ENCODE results near the gene PDLIM3.
"Not testable (repeated sequence)": the region's sequence is repeated elsewhere in the genome, so short reads cannot be mapped to it uniquely, and the experiment has no call there.

The PDLIM3 gene, protein sequence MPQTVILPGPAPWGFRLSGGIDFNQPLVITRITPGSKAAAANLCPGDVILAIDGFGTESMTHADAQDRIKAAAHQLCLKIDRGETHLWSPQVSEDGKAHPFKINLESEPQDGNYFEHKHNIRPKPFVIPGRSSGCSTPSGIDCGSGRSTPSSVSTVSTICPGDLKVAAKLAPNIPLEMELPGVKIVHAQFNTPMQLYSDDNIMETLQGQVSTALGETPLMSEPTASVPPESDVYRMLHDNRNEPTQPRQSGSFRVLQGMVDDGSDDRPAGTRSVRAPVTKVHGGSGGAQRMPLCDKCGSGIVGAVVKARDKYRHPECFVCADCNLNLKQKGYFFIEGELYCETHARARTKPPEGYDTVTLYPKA

DNA sequence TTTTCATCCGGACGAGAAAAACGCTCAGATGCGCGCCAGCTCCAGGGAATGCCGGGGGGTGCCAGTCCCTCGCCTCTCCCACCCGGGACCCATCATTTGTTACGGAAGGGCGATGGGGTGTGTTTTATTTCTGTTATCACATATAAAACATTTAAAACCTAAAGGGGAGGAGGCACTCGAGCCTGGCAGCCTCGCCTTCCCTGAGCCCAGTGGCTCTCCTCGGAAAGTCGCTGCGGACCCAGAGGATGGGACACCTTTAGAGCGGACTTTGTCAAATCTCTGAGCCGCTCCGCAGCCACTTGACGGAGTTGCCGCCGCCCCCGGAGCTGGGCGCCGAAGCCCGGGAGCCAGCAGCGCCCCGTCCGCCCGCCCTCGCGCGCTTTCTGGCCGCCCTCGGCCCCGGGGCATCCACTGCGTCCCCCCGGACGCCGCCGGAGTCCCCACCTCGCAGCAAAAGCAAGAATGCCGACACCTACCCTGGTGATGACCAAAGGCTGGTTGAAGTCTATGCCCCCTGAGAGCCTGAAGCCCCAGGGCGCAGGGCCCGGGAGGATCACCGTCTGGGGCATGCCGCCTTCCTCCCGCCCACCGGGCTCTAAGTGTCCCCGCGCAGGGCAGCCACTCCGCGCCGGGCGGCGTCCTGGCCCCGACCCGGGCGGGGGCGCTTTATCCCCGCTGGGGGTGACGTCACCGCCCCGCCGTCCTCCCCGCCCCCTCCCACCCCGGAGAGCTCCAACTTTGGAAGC lies at the start of gene PDLIM3:
PDLIM3 (minus strand) TSS at position 642 of the 746 bp plus-strand sequence; CDS start at position 569, 73 bp downstream.
- ATAC-seq = no peak

DNA sequence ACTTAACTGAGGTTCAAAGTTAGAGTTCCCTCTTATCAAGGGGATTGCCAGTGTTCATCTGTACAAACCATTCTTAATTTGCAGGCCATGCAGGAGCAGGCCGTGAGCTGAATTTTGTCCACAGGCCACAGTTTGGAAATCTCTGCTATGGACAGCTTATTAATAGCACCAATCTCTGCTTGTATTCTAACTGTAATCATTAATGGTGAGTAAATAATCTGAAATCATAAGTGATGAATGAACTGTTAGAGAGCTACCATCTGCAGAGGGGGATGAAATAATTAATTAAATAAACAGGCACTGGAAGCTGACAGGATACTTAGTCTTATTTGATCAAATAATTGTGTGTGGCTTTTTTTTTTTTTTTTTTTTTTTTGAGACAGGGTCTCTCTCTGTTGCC lies 48.5 kb upstream of the PDLIM3 start:
- no peak for ATAC-seq

DNA sequence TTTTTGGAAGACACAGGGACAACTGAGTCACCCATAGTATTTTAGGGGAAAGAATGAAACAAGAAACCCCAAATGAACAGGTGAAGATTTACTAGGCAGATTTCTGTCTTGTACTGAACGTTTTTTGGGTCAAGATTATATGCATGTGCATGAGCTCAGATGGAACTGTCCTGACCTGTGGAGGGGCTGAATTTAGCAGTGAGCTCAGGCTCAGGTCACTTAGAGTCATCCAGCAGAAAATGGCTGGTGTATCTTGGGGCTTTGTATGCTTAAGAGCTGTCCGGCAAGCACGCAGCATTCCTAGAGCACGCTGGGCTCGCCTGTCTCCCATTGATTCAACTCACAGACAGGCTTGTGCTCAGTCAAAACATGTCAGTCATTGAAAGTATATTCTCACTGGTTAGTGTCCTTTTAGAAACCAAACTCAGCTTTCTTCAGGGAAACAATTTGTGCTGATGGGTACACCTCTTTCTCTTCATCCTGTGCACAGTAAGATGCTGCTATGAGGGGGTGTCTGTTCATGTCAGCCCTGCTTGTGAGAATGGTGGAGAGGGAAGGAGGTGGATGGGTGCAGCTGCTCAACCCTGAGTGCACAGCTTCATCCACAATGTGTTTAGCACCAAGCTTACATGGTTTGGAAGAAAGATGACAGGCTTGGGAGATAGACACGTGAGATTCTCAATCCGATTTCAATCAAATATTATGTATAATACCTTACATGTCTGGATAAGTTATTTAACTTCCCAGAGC lies 47.5 kb upstream of the PDLIM3 start:
- ATAC-seq = no peak

DNA sequence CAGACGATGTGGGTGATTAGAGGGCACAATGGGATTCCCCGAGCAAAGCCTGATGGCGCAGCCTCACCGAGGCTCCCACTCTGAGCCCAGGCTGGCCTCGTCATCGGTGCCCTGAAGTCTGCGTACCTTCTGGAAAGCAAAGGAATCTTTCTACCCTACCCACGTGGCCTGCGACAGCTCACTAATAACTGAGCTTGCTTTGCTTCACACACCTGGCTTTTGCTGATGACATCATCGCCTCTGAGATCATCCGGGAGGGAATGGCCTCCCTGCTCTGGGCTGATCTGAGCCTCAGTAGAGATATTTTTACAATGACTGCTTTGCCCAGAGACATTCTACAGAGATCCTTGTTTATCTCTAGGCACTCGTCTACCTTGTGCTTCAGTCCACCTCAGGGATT lies 45.4 kb upstream of the PDLIM3 start:
- ATAC-seq = no peak

DNA sequence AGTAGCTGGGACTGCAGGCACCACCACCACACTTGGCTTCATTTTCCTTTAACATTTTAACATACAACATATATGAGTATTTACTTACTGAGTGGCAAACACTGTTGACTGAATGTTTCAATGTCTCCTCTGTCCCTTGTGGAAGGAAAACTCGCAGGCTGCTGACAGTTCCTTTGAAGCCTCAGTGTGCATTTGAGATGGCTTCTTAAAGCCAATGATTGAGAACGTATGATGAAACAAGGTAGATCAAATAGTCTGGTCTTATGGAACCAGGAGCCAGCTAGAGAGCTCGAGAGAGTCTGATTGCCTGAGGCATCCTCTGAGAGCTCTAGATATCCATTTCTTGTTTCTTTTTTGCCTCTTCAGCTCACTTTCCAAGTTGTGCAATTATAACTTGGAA lies 43.0 kb upstream of the PDLIM3 start:
- no peak for ATAC-seq

DNA sequence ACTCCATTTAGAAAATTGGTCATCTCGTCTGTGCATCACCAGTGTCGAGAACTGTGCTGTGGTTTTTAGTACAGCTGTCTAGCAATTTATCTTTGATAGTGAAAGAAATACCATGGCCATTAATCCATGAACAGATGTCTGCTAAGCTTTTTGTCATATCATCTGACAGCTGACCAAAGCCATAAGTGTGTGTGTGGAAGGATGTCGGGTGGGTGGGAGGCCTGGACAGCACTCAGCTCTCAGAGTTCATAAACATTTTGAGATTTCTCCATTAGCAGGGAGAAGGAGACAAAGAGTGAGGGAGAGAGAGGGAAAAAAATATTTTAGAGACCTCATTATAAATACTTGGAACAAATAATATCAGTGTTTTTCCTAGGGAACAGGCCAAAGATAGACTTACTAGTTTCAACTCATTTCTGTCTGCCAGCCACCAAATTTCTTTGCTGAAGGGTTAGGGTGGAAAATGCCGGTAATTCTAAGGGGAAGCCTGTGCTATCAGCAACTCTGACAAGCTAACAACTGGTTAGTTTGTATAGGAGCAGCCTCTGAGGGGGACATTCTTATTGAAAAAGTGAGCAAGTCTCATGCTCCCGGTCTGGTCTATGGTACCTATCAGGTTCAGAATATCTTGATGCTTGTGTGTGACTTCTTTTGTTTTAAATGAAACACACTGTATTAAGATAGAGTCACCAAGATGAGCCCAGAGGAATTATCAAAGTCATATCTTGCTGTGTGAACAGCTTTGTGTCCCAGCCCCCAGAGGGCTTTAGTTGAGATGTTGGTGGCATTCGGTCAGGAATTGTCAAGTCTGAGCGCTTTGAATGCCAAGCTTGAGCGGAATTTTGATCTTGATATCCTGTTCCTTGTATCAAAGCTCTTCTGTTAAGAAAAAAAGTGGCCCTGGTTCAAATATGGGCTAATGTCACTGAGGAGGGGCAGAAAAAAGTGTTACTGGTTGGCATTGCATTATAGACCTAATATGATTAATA lies 41.9 kb upstream of the PDLIM3 start:
- ATAC-seq = no peak

DNA sequence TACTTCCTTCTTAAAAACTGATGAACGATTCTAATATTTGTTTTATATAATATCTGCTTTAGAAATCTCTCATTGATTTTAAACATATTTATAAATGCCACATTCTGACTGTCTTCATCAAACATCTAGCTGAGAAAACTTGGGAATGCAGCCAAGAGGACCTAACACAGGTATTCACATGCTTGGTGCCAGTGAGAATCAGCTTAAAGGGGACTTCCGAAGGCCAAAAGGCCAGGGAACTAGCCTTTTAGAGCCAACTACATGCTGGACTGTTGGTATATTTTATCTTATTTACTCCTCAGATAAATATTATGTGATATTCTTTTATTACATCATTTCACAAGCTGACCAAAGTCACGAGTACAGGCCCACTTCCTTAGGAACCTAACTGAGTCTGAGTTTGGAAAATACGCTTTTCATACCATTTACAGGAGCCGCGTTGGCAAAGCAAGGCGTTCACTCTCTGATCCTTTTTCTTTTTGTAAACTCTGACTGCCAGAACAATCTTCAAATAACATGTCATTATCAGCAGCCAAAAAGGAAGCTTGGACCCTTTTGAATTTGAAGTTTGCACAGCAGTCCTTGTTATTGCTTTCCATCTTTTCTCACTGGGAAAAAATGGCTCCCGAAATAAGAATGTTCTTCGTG lies 41.1 kb upstream of the PDLIM3 start:
- ATAC-seq = no peak

DNA sequence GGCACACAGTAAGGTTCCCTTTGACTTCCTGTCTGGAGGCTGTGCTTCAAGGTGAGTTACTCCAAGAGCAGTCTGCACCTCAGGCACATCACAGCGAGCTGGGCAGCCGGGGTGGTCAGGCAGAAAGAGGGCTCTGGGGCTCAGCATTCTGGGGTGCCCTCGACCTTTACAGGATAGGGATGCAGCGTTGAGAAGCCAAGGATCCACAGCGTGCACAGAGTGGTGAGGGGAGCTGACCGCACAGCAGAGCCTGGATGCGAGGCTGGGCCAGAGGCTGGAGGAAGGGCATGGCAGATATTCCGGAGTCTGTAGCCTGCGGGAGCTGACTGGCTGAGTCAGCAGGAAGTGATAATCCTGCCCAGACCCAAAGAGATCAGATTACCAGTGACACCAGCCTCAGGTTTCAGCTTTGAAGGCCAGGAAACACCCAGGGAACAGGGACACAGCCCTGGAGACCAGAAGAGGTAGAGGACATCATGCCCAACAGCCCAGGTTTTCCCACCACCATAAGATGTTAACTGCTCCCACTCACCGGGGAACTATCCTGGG lies 38.4 kb upstream of the PDLIM3 start:
- no peak for ATAC-seq

DNA sequence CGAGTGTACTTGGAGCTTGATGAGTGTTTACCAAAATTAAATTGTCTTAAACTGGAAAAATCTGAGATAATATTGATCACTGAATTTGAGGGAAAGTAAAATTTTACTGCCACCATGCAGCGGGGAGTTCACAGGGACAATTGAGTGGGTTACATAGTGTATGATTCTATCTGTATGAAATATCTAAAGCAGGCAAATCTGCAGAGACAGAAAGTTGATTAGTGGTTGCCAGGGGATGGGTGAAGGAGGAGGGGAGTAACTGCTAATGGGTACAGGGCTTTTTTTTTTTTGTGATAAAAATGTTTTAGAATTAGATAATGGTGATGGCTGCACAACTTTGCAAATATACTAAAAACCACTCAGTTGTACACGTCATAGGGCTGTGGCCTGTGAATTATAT lies 35.4 kb upstream of the PDLIM3 start:
- ATAC-seq = no peak

DNA sequence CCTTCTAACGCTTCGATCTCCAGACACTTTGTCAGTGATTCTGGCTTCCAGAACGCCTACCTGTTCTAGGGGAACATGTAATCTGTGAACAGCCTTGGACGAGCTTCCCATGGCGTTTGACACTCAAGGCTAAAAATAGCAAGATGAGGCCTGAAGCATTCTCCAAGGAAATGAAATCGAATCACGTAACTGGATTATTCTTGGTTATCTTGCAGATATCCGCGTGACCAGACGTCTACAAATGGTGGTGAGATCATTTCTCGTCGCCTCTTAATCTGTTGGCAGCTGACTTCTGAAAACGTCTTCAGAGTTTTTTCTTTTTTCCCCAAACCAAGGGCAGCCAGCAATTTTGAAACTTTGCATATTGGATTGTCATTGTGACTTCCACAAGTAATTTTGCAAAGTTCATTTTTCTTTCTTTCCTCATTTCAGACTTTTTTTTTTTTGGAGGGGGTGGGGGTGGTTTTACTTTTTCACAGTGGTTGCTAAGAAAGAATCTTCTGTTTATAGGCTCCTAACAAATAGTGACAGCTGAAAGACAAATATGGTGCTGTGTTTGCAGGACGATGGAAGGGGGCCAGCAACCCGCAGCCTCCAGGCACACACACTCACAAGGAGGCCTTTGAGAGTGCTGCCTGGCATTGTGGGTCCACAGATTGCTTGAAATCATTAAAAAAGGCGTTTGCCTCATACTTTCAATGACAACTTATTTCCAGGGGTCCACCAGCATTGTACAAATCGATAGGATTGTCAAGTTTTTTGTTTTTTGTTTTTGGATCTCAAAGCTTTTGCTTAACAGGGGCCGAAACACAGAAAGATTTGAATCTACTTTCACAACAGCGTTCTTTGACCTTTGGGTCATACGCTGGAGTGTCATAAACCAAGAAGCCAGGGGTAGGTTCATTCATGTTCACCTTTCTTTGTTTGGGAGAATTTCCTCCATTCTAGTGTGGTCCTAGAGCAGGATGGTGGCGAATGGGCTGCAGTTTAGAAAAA lies 32.4 kb upstream of the PDLIM3 start:
- ATAC-seq = no peak

DNA sequence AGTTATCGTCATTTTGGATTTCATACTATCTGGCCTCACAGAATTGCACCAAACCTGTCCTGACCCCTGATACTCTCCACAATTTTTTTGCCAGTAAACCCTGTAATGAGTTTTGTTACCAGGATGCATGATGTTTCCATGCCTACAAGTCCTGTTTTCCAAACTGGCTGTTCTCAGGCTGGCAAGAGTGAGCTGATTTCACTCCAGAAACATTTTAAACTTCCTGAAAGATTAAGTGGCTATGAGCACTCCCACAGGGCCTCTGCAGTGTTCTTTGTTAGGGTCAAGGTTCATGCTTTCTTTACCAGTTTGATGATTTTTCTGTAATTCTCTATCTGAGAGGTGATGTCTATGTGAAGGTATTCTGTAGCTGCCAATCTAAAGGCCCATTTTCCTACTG lies 31.7 kb upstream of the PDLIM3 start:
- no peak for ATAC-seq

DNA sequence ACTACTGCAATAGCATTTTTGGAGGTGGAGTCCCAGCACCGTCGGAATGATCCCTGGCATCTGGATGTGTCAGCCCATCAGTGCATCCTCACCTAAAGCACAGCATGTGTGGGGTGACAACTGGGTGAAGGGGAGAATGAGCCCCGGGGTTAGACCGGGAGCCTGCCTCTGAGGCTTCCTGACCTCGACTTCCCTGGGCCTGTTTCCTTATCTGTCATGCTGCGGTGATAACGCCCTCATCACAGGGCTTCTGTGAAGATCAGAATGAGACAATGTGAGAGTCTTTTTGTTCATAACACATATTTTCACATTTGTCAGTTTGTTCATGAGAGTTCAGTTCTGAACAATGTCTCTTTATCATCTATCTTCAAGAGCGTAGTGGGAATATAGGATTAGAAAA lies 31.1 kb upstream of the PDLIM3 start:
- ATAC-seq = no peak

DNA sequence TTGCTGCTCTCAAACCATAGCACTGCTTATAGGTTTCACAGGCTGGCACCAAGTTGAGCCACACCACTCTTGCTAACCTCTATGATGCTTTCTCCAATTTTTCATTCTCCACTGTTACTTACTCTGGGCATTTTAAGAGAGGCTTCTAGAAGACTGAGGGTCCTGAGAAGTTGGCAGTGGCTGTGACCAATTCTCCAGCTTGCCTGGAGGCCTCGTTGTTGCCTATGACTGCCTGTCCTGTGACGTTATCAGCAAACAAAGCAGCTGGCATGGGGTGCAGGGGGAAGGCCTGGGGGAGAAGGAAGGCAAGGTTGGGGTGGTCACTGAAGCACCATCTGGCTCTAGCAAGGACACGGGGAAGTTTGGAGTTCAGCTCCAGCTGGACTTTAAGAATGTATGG lies 30.4 kb upstream of the PDLIM3 start:
- ATAC-seq = no peak

DNA sequence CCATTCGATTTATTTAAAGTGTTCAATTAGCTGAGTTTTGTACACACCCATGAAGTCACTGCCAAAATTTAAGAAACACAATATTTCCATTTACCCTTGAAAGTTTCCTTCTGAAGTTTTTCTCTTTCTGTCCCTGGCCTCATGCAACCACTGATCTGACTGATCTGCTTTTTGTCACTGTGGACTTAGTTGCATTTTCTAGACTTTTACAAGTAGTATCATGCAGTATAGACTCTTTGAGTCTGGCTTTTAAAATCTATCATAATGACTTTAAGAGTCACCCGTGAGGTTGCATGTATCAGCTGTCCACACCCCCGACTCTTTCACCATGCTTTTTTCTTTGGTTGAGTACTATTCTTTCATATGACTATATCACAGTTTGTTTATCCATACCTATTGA lies 29.0 kb upstream of the PDLIM3 start:
- ATAC-seq = no peak

DNA sequence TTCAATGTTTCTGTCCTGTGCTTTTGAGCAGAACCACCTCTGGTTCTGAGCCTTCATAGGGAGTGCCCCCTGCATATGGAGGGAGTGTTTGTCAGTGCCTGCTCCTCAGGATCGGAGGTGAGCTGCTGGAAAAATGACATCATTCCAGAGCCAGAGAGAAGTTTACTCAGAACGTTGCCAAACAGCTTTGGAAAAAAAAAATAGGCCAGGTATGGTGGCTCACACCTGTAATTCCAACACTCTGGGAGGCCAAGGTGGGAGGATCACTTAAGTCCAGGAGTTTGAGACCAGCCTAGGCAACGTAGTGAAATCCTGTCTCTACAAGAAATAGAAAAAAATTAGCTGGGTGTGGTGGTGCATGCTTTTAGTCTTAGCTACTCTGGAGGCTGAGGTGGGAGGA lies 27.2 kb upstream of the PDLIM3 start:
- ATAC-seq = no peak

DNA sequence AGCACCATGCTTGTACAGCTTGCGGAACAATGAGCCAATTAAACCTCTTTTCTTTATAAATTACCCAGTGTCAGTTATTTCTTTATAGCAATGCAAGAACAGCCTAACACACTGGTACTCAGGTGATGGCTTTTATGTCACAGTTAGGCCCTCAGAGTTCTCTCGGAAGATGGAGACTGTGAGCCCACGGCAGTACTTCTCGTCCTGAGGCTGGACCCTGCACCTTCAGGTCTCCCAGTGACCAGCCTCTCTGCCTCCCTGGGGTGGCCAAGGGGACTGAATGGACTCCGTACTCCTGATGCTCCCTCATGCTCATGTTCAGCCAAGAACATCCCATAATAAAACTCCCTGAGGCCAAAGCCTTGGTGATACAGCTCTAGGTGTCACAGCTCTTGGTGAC lies 25.0 kb upstream of the PDLIM3 start:
- ATAC-seq = no peak

DNA sequence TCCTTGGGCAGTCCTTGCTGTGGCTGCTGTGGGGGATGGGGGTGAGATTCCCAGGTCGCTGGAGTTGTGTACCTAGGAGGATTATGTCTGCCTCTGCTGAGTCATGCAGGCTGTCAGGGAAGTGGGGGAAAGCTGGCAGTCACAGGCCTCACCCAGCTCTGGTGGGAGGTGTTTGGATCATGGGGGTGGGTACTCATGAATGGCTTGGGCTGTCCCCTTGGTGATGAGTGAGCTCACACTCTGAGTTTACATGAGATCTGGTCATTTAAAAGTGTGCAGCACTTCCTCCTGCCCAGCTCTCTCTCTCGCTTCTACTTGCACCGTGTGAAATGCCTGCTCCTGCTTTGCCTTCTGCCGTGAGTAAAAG lies 24.6 kb upstream of the PDLIM3 start:
- no peak for ATAC-seq

DNA sequence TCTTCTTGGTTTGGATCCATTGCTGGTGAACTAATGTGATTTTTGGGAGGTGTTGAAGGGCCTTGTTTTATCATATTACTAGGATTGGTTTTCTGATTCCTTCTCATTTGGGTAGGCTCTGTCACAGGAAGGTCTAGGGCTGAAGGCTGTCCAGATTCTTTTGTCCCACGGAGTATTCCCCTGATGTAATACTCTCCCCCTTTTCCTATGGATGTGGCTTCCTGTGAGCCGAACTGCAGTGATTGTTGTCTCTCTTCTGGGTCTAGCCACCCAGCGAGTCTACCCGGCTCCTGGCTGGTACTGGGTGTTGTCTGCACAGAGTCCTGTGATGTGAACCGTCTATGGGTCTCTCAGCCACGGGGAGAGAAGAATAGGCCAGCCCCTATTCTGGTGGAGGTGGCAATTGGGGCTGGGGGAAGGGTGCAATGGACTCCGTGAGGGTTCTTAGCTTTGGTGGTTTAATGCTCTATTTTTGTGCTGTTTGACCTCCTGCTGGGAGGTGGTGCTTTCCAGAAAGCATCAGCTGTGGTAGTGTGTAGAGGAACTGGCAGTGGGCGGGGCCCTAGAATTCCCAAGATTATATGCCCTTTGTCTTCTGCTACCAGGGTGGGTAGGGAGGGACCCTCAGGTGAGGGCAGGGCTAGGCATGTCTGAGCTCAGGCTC lies 24.1 kb upstream of the PDLIM3 start:
- not testable (repeated sequence) for ATAC-seq

DNA sequence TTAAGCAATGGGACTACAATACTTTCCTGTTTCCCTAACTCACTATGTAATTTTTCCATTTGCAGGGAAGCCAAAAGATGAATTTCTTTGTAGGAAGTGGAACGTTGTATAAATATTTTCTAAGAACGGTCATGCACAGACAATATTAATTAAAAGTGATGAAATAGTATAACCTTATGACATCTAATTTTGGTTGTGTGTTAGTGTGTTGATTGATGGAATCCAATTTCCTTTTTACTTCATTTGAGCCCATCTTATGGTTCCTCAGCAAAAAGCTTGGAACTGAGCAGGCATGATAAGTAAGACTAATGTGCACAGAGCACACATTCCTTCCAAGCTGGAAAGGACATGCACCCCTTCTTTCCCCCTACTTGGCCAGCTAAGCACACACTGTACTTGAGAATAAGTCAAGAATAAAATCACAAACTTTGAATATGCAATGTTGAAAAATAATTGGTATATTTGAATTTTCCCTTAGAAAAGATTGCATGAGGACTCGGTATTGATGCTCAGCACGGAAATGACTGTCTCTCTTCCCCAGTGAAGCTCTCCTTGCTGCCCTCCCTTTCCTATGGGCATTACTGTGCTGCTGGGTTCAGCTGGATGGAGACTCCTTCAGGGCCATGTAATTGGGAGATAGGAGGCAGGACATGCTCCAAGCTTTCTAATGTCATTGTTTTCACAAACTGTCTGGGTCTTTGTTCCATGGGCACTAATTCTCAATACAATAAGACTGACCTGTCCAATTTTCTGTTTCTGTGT lies 19.2 kb upstream of the PDLIM3 start:
- ATAC-seq = no peak

Data from activated CD4-positive, CD25-positive, alpha-beta regulatory T cell treated with anti-CD3 and anti-CD28 coated beads, Interleukin-2, amount 50 U/mL, for 24 hours (primary cell).